Measurements from ENCODE around the gene LALBA. TPM values are rescaled to one million over a fixed set of nuclear protein-coding genes. Genes with fewer than 3 reads are reported as not detected.
"Not testable (repeated sequence)": the region's sequence is repeated elsewhere in the genome, so short reads cannot be mapped to it uniquely, and the experiment has no call there.

LALBA gene
- not detected for polyA plus RNA-seq (ENCODE audit: insufficient read depth in 1 of 5, insufficient read length in 5 of 5, low replicate concordance in 1 of 5)
- long read RNA-seq, donor 1: 0 reads
- long read RNA-seq, donor 2: 0 reads
- long read RNA-seq, donor 3: 0 reads
- long read RNA-seq, donor 4: 0 reads
- long read RNA-seq, donor 5: 0 reads
- long read RNA-seq, donor 6: 0 reads
- long read RNA-seq, donor 7: 0 reads
- long read RNA-seq, donor 8: 0 reads

- no peak for DNase-seq
Measured at GRCh38 chr12:48569946-48570345, at the start of gene LALBA. Gene LALBA (minus strand): TSS chr12:48570046. CDS start chr12:48570020, 26 bp downstream.

GRCh38 chr12:48618541-48618940 lies 48.7 kb upstream of the LALBA start:
- peak; percentile 40 to 56 for DNase-seq

- DNase-seq: no peak
Measured at GRCh38 chr12:48615681-48616080, 45.8 kb upstream of the LALBA start.

- DNase-seq: no peak
Measured at GRCh38 chr12:48613321-48613720, 43.5 kb upstream of the LALBA start.

GRCh38 chr12:48602192-48602989 lies 32.5 kb upstream of the LALBA start:
- DNase-seq: no peak

- no peak for DNase-seq
Measured at GRCh38 chr12:48601013-48601756, 31.3 kb upstream of the LALBA start.

GRCh38 chr12:48600552-48600951 lies 30.7 kb upstream of the LALBA start:
- DNase-seq: no peak

- DNase-seq: no peak
Measured at GRCh38 chr12:48592591-48593086, 22.8 kb upstream of the LALBA start.

- no peak for DNase-seq
Measured at GRCh38 chr12:48586361-48586760, 16.5 kb upstream of the LALBA start.

GRCh38 chr12:48583728-48584127 lies 13.9 kb upstream of the LALBA start:
- DNase-seq: no peak

GRCh38 chr12:48580831-48581230 lies 11.0 kb upstream of the LALBA start:
- no peak for DNase-seq

GRCh38 chr12:48572326-48572725 lies 2.5 kb upstream of the LALBA start:
- DNase-seq: no peak

- no peak for DNase-seq
Measured at GRCh38 chr12:48567731-48568130, 2.1 kb downstream of the LALBA start.

- DNase-seq: no peak
Measured at GRCh38 chr12:48557919-48558318, 11.9 kb downstream of the LALBA start.

- DNase-seq: no peak
Measured at GRCh38 chr12:48556631-48557030, 13.2 kb downstream of the LALBA start.

GRCh38 chr12:48553666-48554343 lies 16.0 kb downstream of the LALBA start:
- not testable (repeated sequence) for DNase-seq

GRCh38 chr12:48551636-48552035 lies 18.2 kb downstream of the LALBA start:
- DNase-seq: not testable (repeated sequence)

GRCh38 chr12:48547012-48547411 lies 22.8 kb downstream of the LALBA start:
- not testable (repeated sequence) for DNase-seq

GRCh38 chr12:48545833-48546469 lies 23.9 kb downstream of the LALBA start:
- no peak for DNase-seq

GRCh38 chr12:48542300-48542928 lies 27.4 kb downstream of the LALBA start:
- peak; percentile 2 to 11 for DNase-seq

GRCh38 chr12:48536602-48537001 lies 33.2 kb downstream of the LALBA start:
- no peak for DNase-seq

Measured in right lung (tissue), 10 donors.